A549 (cell line): ENCODE data around the gene GRID1.

Source experiments
- BHLHE40 ChIP-seq: IDR thresholded peaks from 2 replicates; pipeline ENCODE4 v1.6.1; 2012; ENCODE audit warnings: low read depth, low read length, inconsistent platforms
- CEBPB ChIP-seq, 2 experiments: fragments of >200 bp in 1 of 2; sonication (Bioruptor Twin) in 1 of 2; formaldehyde crosslinking in 1 of 2; IDR thresholded peaks; 2 replicates each; pipeline ENCODE4 v1.6.1; 2012 to 2016
- HOXB5 ChIP-seq: fragments of 250-450 bp; sonication (Bioruptor Pico); IDR thresholded peaks from 2 replicates; pipeline ENCODE4 v1.5.0; 2020; ENCODE audit warnings: mild to moderate bottlenecking, moderate library complexity
- POLR2A ChIP-seq: IDR thresholded peaks from 2 replicates; pipeline ENCODE4 v1.6.1; 2012; ENCODE audit warnings: mild to moderate bottlenecking, low read length
- RAD21 ChIP-seq, 2 experiments: fragments of >200 bp in 1 of 2; sonication (Bioruptor Twin) in 1 of 2; formaldehyde crosslinking in 1 of 2; IDR thresholded peaks in 1 of 2; conservative IDR thresholded peaks in 1 of 2; 2 replicates in 1 of 2; 3 replicates in 1 of 2; pipeline ENCODE4 v1.6.1; 2012 to 2018; ENCODE audit warnings: inconsistent platforms in 1 of 2
- RFX5 ChIP-seq: fragments of 450-650 bp; IDR thresholded peaks from 2 replicates; pipeline ENCODE4 v1.7.1; 2014; ENCODE audit warnings: antibody characterized with exemption, mild to moderate bottlenecking, moderate library complexity
- SMC3 ChIP-seq: fragments of >200 bp; sonication (Bioruptor Twin); formaldehyde crosslinking; IDR thresholded peaks from 3 replicates; pipeline ENCODE4 v1.6.1; 2018; ENCODE audit warnings: inconsistent platforms
- TP53 ChIP-seq: fragments of 250-450 bp; sonication (Bioruptor Pico); IDR thresholded peaks from 2 replicates; pipeline ENCODE4 v1.5.0; 2021; ENCODE audit warnings: mild to moderate bottlenecking, moderate library complexity
- TF ChIP-seq, protein P1 (sequence below): fragments of >200 bp; sonication (Bioruptor Twin); formaldehyde crosslinking; IDR thresholded peaks from 3 replicates; pipeline ENCODE4 v1.5.1; 2016
- TF ChIP-seq, protein P2 (sequence below): IDR thresholded peaks from 2 replicates; pipeline ENCODE4 v1.6.1; 2012
- TF ChIP-seq, protein P3 (sequence below): IDR thresholded peaks from 2 replicates; pipeline ENCODE4 v1.6.1; 2012
- TF ChIP-seq, protein P4 (sequence below): fragments of 450-650 bp; IDR thresholded peaks from 2 replicates; pipeline ENCODE4 v1.6.1; 2014; ENCODE audit warnings: antibody characterized with exemption

DNA sequence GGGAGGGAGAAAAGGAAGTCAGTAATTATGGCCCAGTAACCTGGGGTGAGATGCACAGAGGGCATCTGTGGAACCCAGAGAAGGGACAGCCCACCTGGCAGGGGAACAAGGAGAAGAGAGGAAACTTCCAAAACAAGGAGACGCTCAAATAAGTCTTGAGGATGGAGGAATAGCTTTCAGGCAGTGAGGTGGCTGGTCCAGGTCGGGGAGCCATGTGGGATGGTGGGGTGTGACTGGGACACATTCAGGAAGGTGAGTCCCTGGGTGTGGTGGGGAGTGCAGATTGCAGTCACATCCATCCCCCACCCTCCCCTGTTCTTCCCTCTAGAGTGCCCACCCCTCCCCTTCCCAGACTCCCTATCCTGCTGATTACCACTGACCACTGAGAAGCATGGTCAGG lies 175.4 kb downstream of the GRID1 start:
- TF ChIP-seq, protein P1, sequence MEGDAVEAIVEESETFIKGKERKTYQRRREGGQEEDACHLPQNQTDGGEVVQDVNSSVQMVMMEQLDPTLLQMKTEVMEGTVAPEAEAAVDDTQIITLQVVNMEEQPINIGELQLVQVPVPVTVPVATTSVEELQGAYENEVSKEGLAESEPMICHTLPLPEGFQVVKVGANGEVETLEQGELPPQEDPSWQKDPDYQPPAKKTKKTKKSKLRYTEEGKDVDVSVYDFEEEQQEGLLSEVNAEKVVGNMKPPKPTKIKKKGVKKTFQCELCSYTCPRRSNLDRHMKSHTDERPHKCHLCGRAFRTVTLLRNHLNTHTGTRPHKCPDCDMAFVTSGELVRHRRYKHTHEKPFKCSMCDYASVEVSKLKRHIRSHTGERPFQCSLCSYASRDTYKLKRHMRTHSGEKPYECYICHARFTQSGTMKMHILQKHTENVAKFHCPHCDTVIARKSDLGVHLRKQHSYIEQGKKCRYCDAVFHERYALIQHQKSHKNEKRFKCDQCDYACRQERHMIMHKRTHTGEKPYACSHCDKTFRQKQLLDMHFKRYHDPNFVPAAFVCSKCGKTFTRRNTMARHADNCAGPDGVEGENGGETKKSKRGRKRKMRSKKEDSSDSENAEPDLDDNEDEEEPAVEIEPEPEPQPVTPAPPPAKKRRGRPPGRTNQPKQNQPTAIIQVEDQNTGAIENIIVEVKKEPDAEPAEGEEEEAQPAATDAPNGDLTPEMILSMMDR: no peak
- TF ChIP-seq, protein P2, sequence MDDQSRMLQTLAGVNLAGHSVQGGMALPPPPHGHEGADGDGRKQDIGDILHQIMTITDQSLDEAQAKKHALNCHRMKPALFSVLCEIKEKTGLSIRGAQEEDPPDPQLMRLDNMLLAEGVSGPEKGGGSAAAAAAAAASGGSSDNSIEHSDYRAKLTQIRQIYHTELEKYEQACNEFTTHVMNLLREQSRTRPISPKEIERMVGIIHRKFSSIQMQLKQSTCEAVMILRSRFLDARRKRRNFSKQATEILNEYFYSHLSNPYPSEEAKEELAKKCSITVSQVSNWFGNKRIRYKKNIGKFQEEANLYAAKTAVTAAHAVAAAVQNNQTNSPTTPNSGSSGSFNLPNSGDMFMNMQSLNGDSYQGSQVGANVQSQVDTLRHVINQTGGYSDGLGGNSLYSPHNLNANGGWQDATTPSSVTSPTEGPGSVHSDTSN: no peak
- TF ChIP-seq BHLHE40 (no peak), POLR2A (no peak), HOXB5 (CRISPR knock-in tag) (no peak), TP53 (CRISPR knock-in tag) (no peak), RAD21 (conservative IDR thresholded peaks at IDR 0.05 in 1 of 2, IDR thresholded peaks at IDR 0.05 in 1 of 2) (no peak), SMC3 (no peak), RFX5 (no peak), CEBPB (IDR thresholded peaks at IDR 0.05) (no peak)
- TF ChIP-seq, protein P3, sequence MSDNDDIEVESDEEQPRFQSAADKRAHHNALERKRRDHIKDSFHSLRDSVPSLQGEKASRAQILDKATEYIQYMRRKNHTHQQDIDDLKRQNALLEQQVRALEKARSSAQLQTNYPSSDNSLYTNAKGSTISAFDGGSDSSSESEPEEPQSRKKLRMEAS: no peak
- TF ChIP-seq, protein P4, sequence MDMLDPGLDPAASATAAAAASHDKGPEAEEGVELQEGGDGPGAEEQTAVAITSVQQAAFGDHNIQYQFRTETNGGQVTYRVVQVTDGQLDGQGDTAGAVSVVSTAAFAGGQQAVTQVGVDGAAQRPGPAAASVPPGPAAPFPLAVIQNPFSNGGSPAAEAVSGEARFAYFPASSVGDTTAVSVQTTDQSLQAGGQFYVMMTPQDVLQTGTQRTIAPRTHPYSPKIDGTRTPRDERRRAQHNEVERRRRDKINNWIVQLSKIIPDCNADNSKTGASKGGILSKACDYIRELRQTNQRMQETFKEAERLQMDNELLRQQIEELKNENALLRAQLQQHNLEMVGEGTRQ: no peak
